Activated naive CD4-positive, alpha-beta T cell treated with Interleukin-2 at 50 U/mL for 16 hours (primary cell): ENCODE data around the gene MTCP1.
A peak's percentile ranks its signal among the peaks of the same experiment; 100 is the strongest.

Experiments used
- DNase-seq: peaks from one replicate; pipeline ENCODE4 v3.0.0-alpha.2; 2020

Gene MTCP1

GRCh38 chrX:155070975-155071693, at the start of gene MTCP1, which contains the start of the genes BRCC3 and CMC4:
MTCP1 (minus strand) TSS chrX:155071136; CDS start chrX:155066010, 5,126 bp downstream.
BRCC3 (plus strand) TSS chrX:155071508; CDS start chrX:155071528, 20 bp downstream.
CMC4 (minus strand) TSS chrX:155071136; CDS start chrX:155064023, 7,113 bp downstream.
- peak; percentile 74 for DNase-seq

- DNase-seq: no peak
These were observed 44.4 kb upstream of the MTCP1 start for GRCh38 chrX:155115174-155115819.

- no peak for DNase-seq
These were observed 42.2 kb upstream of the MTCP1 start for GRCh38 chrX:155113097-155113496.

- no peak for DNase-seq
These were observed 41.2 kb upstream of the MTCP1 start for GRCh38 chrX:155112171-155112570.

GRCh38 chrX:155108427-155108826, 37.5 kb upstream of the MTCP1 start:
- no peak for DNase-seq

GRCh38 chrX:155105919-155106318, 35.0 kb upstream of the MTCP1 start:
- no peak for DNase-seq

GRCh38 chrX:155094468-155095061, 23.6 kb upstream of the MTCP1 start:
- DNase-seq: peak; percentile 6

- DNase-seq: no peak
These were observed 16.2 kb upstream of the MTCP1 start for GRCh38 chrX:155086961-155087735.

- peak; percentile 43 for DNase-seq
These were observed 15.4 kb upstream of the MTCP1 start for GRCh38 chrX:155086202-155086840.

- DNase-seq: no peak
These were observed 851 bp upstream of the MTCP1 start for GRCh38 chrX:155071694-155072280.

GRCh38 chrX:155070663-155070974, 317 bp downstream of the MTCP1 start:
- no peak for DNase-seq

- DNase-seq: no peak
These were observed 898 bp downstream of the MTCP1 start for GRCh38 chrX:155070038-155070437.

- no peak for DNase-seq
These were observed 1.5 kb downstream of the MTCP1 start for GRCh38 chrX:155069414-155069813.

- no peak for DNase-seq
These were observed 2.8 kb downstream of the MTCP1 start for GRCh38 chrX:155068165-155068564.

GRCh38 chrX:155065035-155065734, 5.8 kb downstream of the MTCP1 start:
- DNase-seq: no peak

- DNase-seq: no peak
These were observed 9.2 kb downstream of the MTCP1 start for GRCh38 chrX:155061760-155062159.

GRCh38 chrX:155056877-155057792, 13.8 kb downstream of the MTCP1 start:
- DNase-seq: peak; percentile 45

- DNase-seq: no peak
These were observed 14.5 kb downstream of the MTCP1 start for GRCh38 chrX:155056471-155056870.

- DNase-seq: no peak
These were observed 15.4 kb downstream of the MTCP1 start for GRCh38 chrX:155055494-155055893.

GRCh38 chrX:155054255-155054654, 16.7 kb downstream of the MTCP1 start:
- DNase-seq: no peak

- DNase-seq: no peak
These were observed 17.3 kb downstream of the MTCP1 start for GRCh38 chrX:155053656-155054055.
